ENCODE measurements around the gene LRP2BP. TPM values are rescaled to one million over a fixed set of nuclear protein-coding genes. Genes with fewer than 3 reads are reported as not detected.
A peak's percentile ranks its signal among the peaks of the same experiment; 100 is the strongest.

LRP2BP gene
- total and polyA plus RNA-seq, 4 donors = 0.48 to 4.6 (median 1.8) TPM

- WGBS, 2 donors = 95 to 97% methylated on average over 12 of the region's 12 CpGs
- Histone ChIP-seq H3K9me3 (ENCODE audit: control insufficient read depth in 4 of 4, insufficient read depth in 3 of 4, low read length in 3 of 4) (peaks cover 0 to 2% (median 0%) of the 10 kb centered on the region in 4 donors), H3K27ac (ENCODE audit: low read depth in 1 of 2, low read length in 1 of 2) (no peak overlapping the region), H3K4me1 (ENCODE audit: control insufficient read depth in 5 of 5, insufficient read depth in 5 of 5, low read length in 5 of 5) (peaks cover 0 to 8% (median 0%) of the 10 kb centered on the region in 5 donors), H3K9ac (ENCODE audit: insufficient read depth in 1 of 2, low read length in 2 of 2) (no peak overlapping the region), H3K27me3 (ENCODE audit: control insufficient read depth in 3 of 3, insufficient read depth in 3 of 3, low read length in 2 of 3) (no peaks in the 10 kb centered on the region), H3K36me3 (ENCODE audit: control insufficient read depth in 4 of 4, insufficient read depth in 4 of 4, low read length in 4 of 4) (peaks cover 0 to 7% (median under 1%) of the 10 kb centered on the region in 4 donors), H3K4me3 (no peak overlapping the region)
- ATAC-seq (ENCODE audit: insufficient read depth, low FRiP score) (no peak), DNase-seq (no peak)
- TF ChIP-seq CTCF (IDR thresholded peaks at IDR 0.05; ENCODE audit: control extremely low read depth, extremely low read depth) = no peak
Observed at GRCh38 chr4:185387957-185388356, 7.8 kb downstream of the LRP2BP start.

GRCh38 chr4:185384930-185385331, 10.8 kb downstream of the LRP2BP start:
- H3K36me3 ChIP-seq (ENCODE audit: control insufficient read depth in 4 of 4, insufficient read depth in 4 of 4, low read length in 4 of 4) = no peaks in the 10 kb centered on the region
- peaks cover 0 to 3% (median under 1%) of the 10 kb centered on the region in 4 donors for H3K9me3 ChIP-seq (ENCODE audit: control insufficient read depth in 4 of 4, insufficient read depth in 3 of 4, low read length in 3 of 4)
- H3K27ac ChIP-seq (ENCODE audit: low read depth in 1 of 2, low read length in 1 of 2) = peak overlapping the region in 1 of 2 donors; percentile 39
- H3K9ac ChIP-seq (ENCODE audit: insufficient read depth in 1 of 2, low read length in 2 of 2) = peak overlapping the region in 1 of 2 donors; percentile 59
- no peak for TF ChIP-seq CTCF (IDR thresholded peaks at IDR 0.05; ENCODE audit: control extremely low read depth, extremely low read depth)
- no peak overlapping the region for H3K4me3 ChIP-seq
- 7 to 25% methylated on average over 10 of the region's 10 CpGs for WGBS, 2 donors
- H3K4me1 ChIP-seq (ENCODE audit: control insufficient read depth in 5 of 5, insufficient read depth in 5 of 5, low read length in 5 of 5) = peaks cover 0 to 8% (median 0%) of the 10 kb centered on the region in 5 donors
- H3K27me3 ChIP-seq (ENCODE audit: control insufficient read depth in 3 of 3, insufficient read depth in 3 of 3, low read length in 2 of 3) = no peaks in the 10 kb centered on the region
- DNase-seq (peak; percentile 31 to 68 (median 53)), ATAC-seq (ENCODE audit: insufficient read depth, low FRiP score) (no peak)

- Histone ChIP-seq H3K9ac (ENCODE audit: insufficient read depth in 1 of 2, low read length in 2 of 2) (no peak overlapping the region), H3K36me3 (ENCODE audit: control insufficient read depth in 4 of 4, insufficient read depth in 4 of 4, low read length in 4 of 4) (no peaks in the 10 kb centered on the region), H3K4me1 (ENCODE audit: control insufficient read depth in 5 of 5, insufficient read depth in 5 of 5, low read length in 5 of 5) (peaks cover 0 to 8% (median 0%) of the 10 kb centered on the region in 5 donors), H3K27me3 (ENCODE audit: control insufficient read depth in 3 of 3, insufficient read depth in 3 of 3, low read length in 2 of 3) (no peaks in the 10 kb centered on the region), H3K4me3 (no peak overlapping the region), H3K9me3 (ENCODE audit: control insufficient read depth in 4 of 4, insufficient read depth in 3 of 4, low read length in 3 of 4) (peaks cover 0 to 3% (median under 1%) of the 10 kb centered on the region in 4 donors), H3K27ac (ENCODE audit: low read depth in 1 of 2, low read length in 1 of 2) (peak overlapping the region in 1 of 2 donors; percentile 64)
- ATAC-seq (ENCODE audit: insufficient read depth, low FRiP score) (no peak), DNase-seq (no peak)
- no peak for TF ChIP-seq CTCF (IDR thresholded peaks at IDR 0.05; ENCODE audit: control extremely low read depth, extremely low read depth)
- 92 to 98% methylated on average over 2 of the region's 2 CpGs for WGBS, 2 donors
Observed at GRCh38 chr4:185384061-185384460, 11.7 kb downstream of the LRP2BP start.

- no peak for TF ChIP-seq CTCF (IDR thresholded peaks at IDR 0.05; ENCODE audit: control extremely low read depth, extremely low read depth)
- H3K9ac ChIP-seq (ENCODE audit: insufficient read depth in 1 of 2, low read length in 2 of 2) = no peak overlapping the region
- peaks cover 0 to 8% (median 0%) of the 10 kb centered on the region in 5 donors for H3K4me1 ChIP-seq (ENCODE audit: control insufficient read depth in 5 of 5, insufficient read depth in 5 of 5, low read length in 5 of 5)
- 80 to 82% methylated on average over 4 of the region's 4 CpGs for WGBS, 2 donors
- no peak overlapping the region for H3K4me3 ChIP-seq
- no peaks in the 10 kb centered on the region for H3K27me3 ChIP-seq (ENCODE audit: control insufficient read depth in 3 of 3, insufficient read depth in 3 of 3, low read length in 2 of 3)
- ATAC-seq (ENCODE audit: insufficient read depth, low FRiP score) (peak; percentile 13), DNase-seq (no peak)
- no peaks in the 10 kb centered on the region for H3K36me3 ChIP-seq (ENCODE audit: control insufficient read depth in 4 of 4, insufficient read depth in 4 of 4, low read length in 4 of 4)
- peak overlapping the region in 1 of 2 donors; percentile 64 for H3K27ac ChIP-seq (ENCODE audit: low read depth in 1 of 2, low read length in 1 of 2)
- peaks cover 0 to 3% (median under 1%) of the 10 kb centered on the region in 4 donors for H3K9me3 ChIP-seq (ENCODE audit: control insufficient read depth in 4 of 4, insufficient read depth in 3 of 4, low read length in 3 of 4)
Observed at GRCh38 chr4:185383451-185383850, 12.3 kb downstream of the LRP2BP start.

All from lung (tissue), 12 donors.